ENCODE data around the gene RHCE. TPM values are rescaled to one million over a fixed set of nuclear protein-coding genes. Genes with fewer than 3 reads are reported as not detected.
A peak's percentile ranks its signal among the peaks of the same experiment; 100 is the strongest.
"Not testable (repeated sequence)": the region's sequence is repeated elsewhere in the genome, so short reads cannot be mapped to it uniquely, and the experiment has no call there.

The RHCE gene
- total RNA-seq, 2 experiments from 2014 or later: 0.33 to 0.54 TPM

- H3K27ac Mint-ChIP-seq: peak overlapping the region; percentile 76
- no peaks in the 10 kb centered on the region for H3K36me3 Mint-ChIP-seq (ENCODE audit: low read depth)
- peak overlapping the region; percentile 95 for H3K4me3 Mint-ChIP-seq
- CTCF ChIA-PET: interaction anchor here (0.6 to 1.3 kb wide), 7 partner anchors 16 to 186 kb away, joined by 3 to 6 read pairs (median 3); no protein-coding TSS in a partner anchor
- H3K4me1 Mint-ChIP-seq (ENCODE audit: low read depth): peaks cover 48% of the 10 kb centered on the region
- no peak for DNase-seq
- no peaks in the 10 kb centered on the region for H3K9me3 Mint-ChIP-seq
- H3K27me3 Mint-ChIP-seq (ENCODE audit: low read depth): no peaks in the 10 kb centered on the region
- intact Hi-C loops (cut with micrococcal nuclease): loop anchor here (1.0 to 5.0 kb wide), 5 partner anchors 16 to 391 kb away; partner anchors contain the start of genes SYF2 and TMEM50A
These were observed 10.6 kb upstream of the RHCE start for GRCh38 chr1:25430967-25431881.

- CTCF ChIA-PET: no interaction called here
- H3K27ac Mint-ChIP-seq: peak within 1 kb of the TSS; percentile 93
- peaks cover 39% of the 10 kb centered on the region for H3K4me1 Mint-ChIP-seq (ENCODE audit: low read depth)
- H3K4me3 Mint-ChIP-seq: peak within 1 kb of the TSS; percentile 95
- DNase-seq: peak; percentile 98
- intact Hi-C loops (cut with micrococcal nuclease): loop anchor here (1.0 to 5.0 kb wide), 5 partner anchors 16 to 392 kb away; partner anchors contain the start of genes SYF2 and TMEM50A
- no peaks in the 10 kb centered on the region for H3K9me3 Mint-ChIP-seq
- no peaks in the 10 kb centered on the region for H3K36me3 Mint-ChIP-seq (ENCODE audit: low read depth)
- H3K27me3 Mint-ChIP-seq (ENCODE audit: low read depth): no peaks in the 10 kb centered on the region
These were observed 9.7 kb upstream of the RHCE start, which contains the start of gene MACO1 for GRCh38 chr1:25430073-25430966. TSS of gene MACO1 (plus strand) at chr1:25430897. CDS start at chr1:25431099, 202 bp downstream.

GRCh38 chr1:25428475-25429166, 8.0 kb upstream of the RHCE start:
- Mint-ChIP-seq H3K27me3 (ENCODE audit: low read depth) (no peaks in the 10 kb centered on the region), H3K9me3 (no peaks in the 10 kb centered on the region), H3K4me1 (ENCODE audit: low read depth) (peaks cover 23% of the 10 kb centered on the region), H3K27ac (no peak overlapping the region), H3K4me3 (peak overlapping the region; percentile 16), H3K36me3 (ENCODE audit: low read depth) (no peaks in the 10 kb centered on the region)
- no peak for DNase-seq
- intact Hi-C loops (cut with micrococcal nuclease): no loop called here
- CTCF ChIA-PET: interaction anchor here (0.6 to 1.2 kb wide), 3 partner anchors 14 to 70 kb away, joined by 3 to 5 read pairs (median 4); no protein-coding TSS in a partner anchor

GRCh38 chr1:25427696-25428095, 7.1 kb upstream of the RHCE start:
- CTCF ChIA-PET: interaction anchor here (0.8 to 1.2 kb wide), 4 partner anchors 15 to 360 kb away, joined by 3 to 5 read pairs (median 4); no protein-coding TSS in a partner anchor
- intact Hi-C loops (cut with micrococcal nuclease): no loop called here

GRCh38 chr1:25425098-25426085, 4.8 kb upstream of the RHCE start:
- H3K36me3 Mint-ChIP-seq (ENCODE audit: low read depth): no peaks in the 10 kb centered on the region
- H3K4me1 Mint-ChIP-seq (ENCODE audit: low read depth): peaks cover 3% of the 10 kb centered on the region
- no peaks in the 10 kb centered on the region for H3K9me3 Mint-ChIP-seq
- H3K27me3 Mint-ChIP-seq (ENCODE audit: low read depth): no peaks in the 10 kb centered on the region
- no peak for DNase-seq
- no peak overlapping the region for H3K4me3 Mint-ChIP-seq
- no peak overlapping the region for H3K27ac Mint-ChIP-seq
- CTCF ChIA-PET: no interaction called here
- intact Hi-C loops (cut with micrococcal nuclease): no loop called here

More at GRCh38 chr1:25427696-25428095, 7.1 kb upstream of the RHCE start:
- no peak overlapping the region for H3K4me3 Mint-ChIP-seq
- H3K4me1 Mint-ChIP-seq (ENCODE audit: low read depth): peaks cover 14% of the 10 kb centered on the region
- no peaks in the 10 kb centered on the region for H3K36me3 Mint-ChIP-seq (ENCODE audit: low read depth)
- no peak for DNase-seq
- no peaks in the 10 kb centered on the region for H3K27me3 Mint-ChIP-seq (ENCODE audit: low read depth)
- no peaks in the 10 kb centered on the region for H3K9me3 Mint-ChIP-seq
- H3K27ac Mint-ChIP-seq: no peak overlapping the region

GRCh38 chr1:25423206-25423605, 2.6 kb upstream of the RHCE start:
- H3K9me3 Mint-ChIP-seq; H3K4me3 Mint-ChIP-seq; H3K4me1 Mint-ChIP-seq (ENCODE audit: low read depth); DNase-seq; H3K36me3 Mint-ChIP-seq (ENCODE audit: low read depth); CTCF ChIA-PET; intact Hi-C loops (cut with micrococcal nuclease); H3K27me3 Mint-ChIP-seq (ENCODE audit: low read depth); H3K27ac Mint-ChIP-seq: not testable (repeated sequence)

GRCh38 chr1:25419339-25419738, 1.3 kb downstream of the RHCE start:
- intact Hi-C loops (cut with micrococcal nuclease); DNase-seq; H3K36me3 Mint-ChIP-seq (ENCODE audit: low read depth); CTCF ChIA-PET; H3K4me3 Mint-ChIP-seq; H3K4me1 Mint-ChIP-seq (ENCODE audit: low read depth); H3K27ac Mint-ChIP-seq; H3K9me3 Mint-ChIP-seq; H3K27me3 Mint-ChIP-seq (ENCODE audit: low read depth): not testable (repeated sequence)

- H3K4me1 Mint-ChIP-seq (ENCODE audit: low read depth); H3K27me3 Mint-ChIP-seq (ENCODE audit: low read depth); CTCF ChIA-PET; intact Hi-C loops (cut with micrococcal nuclease); DNase-seq; H3K4me3 Mint-ChIP-seq; H3K36me3 Mint-ChIP-seq (ENCODE audit: low read depth); H3K27ac Mint-ChIP-seq; H3K9me3 Mint-ChIP-seq: not testable (repeated sequence)
These were observed 3.3 kb downstream of the RHCE start for GRCh38 chr1:25417280-25417679.

GRCh38 chr1:25414578-25414977, 6.0 kb downstream of the RHCE start:
- H3K9me3 Mint-ChIP-seq; H3K4me1 Mint-ChIP-seq (ENCODE audit: low read depth); H3K36me3 Mint-ChIP-seq (ENCODE audit: low read depth); H3K27me3 Mint-ChIP-seq (ENCODE audit: low read depth); H3K27ac Mint-ChIP-seq; DNase-seq; intact Hi-C loops (cut with micrococcal nuclease); H3K4me3 Mint-ChIP-seq: not testable (repeated sequence)
- CTCF ChIA-PET: interaction anchor here (0.9 kb wide), 1 partner anchor 106 kb away, joined by 3 read pairs; no protein-coding TSS in a partner anchor

GRCh38 chr1:25414157-25414556, 6.5 kb downstream of the RHCE start:
- DNase-seq; H3K27ac Mint-ChIP-seq; CTCF ChIA-PET; H3K4me3 Mint-ChIP-seq; H3K9me3 Mint-ChIP-seq; H3K36me3 Mint-ChIP-seq (ENCODE audit: low read depth); intact Hi-C loops (cut with micrococcal nuclease); H3K27me3 Mint-ChIP-seq (ENCODE audit: low read depth); H3K4me1 Mint-ChIP-seq (ENCODE audit: low read depth): not testable (repeated sequence)
